GM12891 (cell line): ENCODE data around the gene CCDC6.

Source experiments
- DNase-seq: peaks from one replicate; pipeline ENCODE4 v3.0.0; 2011; ENCODE audit warnings: low spot score; ENCODE audit not compliant: insufficient read length
- FAIRE-seq: peaks from 2 replicates; lab custom pipeline; 2011; peaks lifted over from hg19 to GRCh38; lab: Jason Lieb, UNC
- PAX5 ChIP-seq: IDR thresholded peaks from 2 replicates; pipeline ENCODE4 v1.6.1; 2011; ENCODE audit warnings: low read length, moderate library complexity, mild to moderate bottlenecking; ENCODE audit not compliant: insufficient read depth, severe bottlenecking
- POLR2A ChIP-seq: IDR thresholded peaks from 2 replicates; pipeline ENCODE4 v1.6.1; 2011; ENCODE audit warnings: low read depth, low read length, control low read depth
- POLR2AphosphoS5 ChIP-seq: IDR thresholded peaks from 2 replicates; pipeline ENCODE4 v1.6.1; 2011; ENCODE audit warnings: low read depth, low read length, control low read depth
- POU2F2 ChIP-seq: IDR thresholded peaks from 2 replicates; pipeline ENCODE4 v1.6.1; 2011; ENCODE audit warnings: low read depth, mild to moderate bottlenecking, control low read depth, low read length, moderate library complexity
- SPI1 ChIP-seq: IDR thresholded peaks from 2 replicates; pipeline ENCODE4 v1.6.1; 2011; ENCODE audit warnings: low read depth, low read length, control low read depth
- TAF1 ChIP-seq: IDR thresholded peaks from 2 replicates; pipeline ENCODE4 v1.6.1; 2011; ENCODE audit warnings: low read depth, low read length, control low read depth

Gene CCDC6

DNA sequence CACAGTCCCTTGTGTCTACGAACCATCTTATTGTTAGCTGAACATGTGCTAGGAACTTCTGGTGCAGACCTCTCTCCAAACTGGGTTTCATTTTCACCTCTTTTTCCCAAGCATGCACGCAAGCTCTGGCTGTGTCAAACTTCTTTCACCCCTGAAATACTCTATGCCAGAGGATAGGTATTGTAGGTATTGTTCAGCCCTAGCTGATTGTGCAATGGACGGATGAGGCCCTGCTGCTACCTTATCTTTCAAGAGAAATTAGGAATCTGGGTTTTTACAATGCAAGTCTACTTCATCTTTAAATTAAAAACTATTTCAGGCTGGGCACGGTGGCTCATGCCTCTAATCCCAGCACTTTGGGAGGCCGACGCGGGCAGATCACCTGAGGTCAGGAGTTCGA lies 124.8 kb downstream of the CCDC6 start:
- FAIRE-seq, result no peak
- no peak for TF ChIP-seq TAF1
- TF ChIP-seq POU2F2, result no peak
- TF ChIP-seq POLR2AphosphoS5, result no peak
- no peak for TF ChIP-seq PAX5
- no peak for TF ChIP-seq SPI1
- no peak for TF ChIP-seq POLR2A
- DNase-seq, result no peak

DNA sequence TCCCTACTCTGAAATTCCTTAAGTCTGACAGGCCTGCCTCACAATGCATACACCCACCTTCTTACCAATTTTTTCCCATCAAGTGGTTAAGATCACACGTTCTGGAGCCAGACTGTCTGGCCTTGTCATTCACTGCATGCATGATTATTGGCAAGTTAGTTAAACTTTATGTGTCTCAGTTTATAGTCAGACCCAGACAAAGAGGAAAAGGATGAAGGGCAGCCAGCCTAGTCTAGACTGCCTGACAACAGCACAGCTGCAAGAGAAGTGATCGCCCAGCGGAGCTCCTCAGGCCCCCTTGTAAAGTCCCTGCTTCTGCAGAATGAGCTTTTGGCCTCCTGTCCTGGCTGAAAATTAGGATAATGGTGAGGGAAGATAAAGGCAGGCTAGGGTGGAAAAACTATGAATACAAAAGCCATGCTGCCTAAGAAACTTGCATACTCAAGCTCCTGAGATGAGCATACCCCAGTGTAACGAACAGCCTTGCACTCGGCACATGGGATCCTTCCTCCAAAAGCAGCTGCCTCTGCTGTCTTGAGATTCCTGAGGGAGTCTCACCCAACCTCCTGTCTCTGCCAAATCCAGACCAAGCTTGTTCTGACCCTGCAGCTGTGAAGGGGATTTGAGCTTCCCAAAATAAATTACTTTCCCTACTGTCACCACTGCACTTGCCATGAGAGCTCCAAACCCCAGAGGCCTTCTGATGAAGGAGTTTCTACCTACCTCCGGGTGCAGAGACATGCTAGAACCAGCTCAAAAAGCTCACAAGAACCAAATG lies 126.4 kb downstream of the CCDC6 start:
- no peak for TF ChIP-seq POLR2AphosphoS5
- FAIRE-seq (no peak), DNase-seq (no peak)

DNA sequence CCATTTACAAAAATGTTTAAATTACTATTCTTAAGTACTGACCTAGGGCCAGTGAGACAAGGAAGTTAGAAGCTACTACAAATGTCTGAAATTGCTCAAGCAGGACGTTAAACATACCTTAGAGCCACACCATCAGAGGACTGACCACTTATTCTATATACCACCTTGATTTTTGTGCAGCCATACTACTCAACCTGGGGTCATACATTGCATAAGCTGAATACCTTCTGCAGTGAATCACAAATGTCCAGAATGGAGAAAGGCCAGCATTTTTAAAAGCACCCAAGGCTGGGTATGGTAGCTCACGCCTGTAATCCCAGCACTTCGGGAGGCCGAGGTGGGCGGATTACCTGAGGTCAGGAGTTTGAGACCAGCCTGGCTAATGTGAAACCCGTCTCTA lies 131.9 kb downstream of the CCDC6 start:
- no peak for DNase-seq
- TF ChIP-seq POLR2AphosphoS5, result no peak
- TF ChIP-seq SPI1, result no peak
- no peak for TF ChIP-seq TAF1
- TF ChIP-seq POLR2A, result no peak
- TF ChIP-seq POU2F2, result no peak
- no peak for TF ChIP-seq PAX5
- FAIRE-seq, result no peak

GRCh38 chr10:59773088-59773487 lies 133.3 kb downstream of the CCDC6 start:
- FAIRE-seq (no peak), DNase-seq (no peak)
- TF ChIP-seq POLR2AphosphoS5, result no peak
- TF ChIP-seq TAF1, result no peak
- no peak for TF ChIP-seq PAX5
- TF ChIP-seq SPI1, result no peak
- no peak for TF ChIP-seq POU2F2
- no peak for TF ChIP-seq POLR2A

- DNase-seq (no peak), FAIRE-seq (no peak)
- TF ChIP-seq POU2F2, result no peak
- no peak for TF ChIP-seq TAF1
- no peak for TF ChIP-seq SPI1
- no peak for TF ChIP-seq POLR2AphosphoS5
- TF ChIP-seq PAX5, result no peak
- TF ChIP-seq POLR2A, result no peak
These were observed 135.1 kb downstream of the CCDC6 start for GRCh38 chr10:59771162-59771807.

GRCh38 chr10:59770689-59771088 lies 135.7 kb downstream of the CCDC6 start:
- no peak for FAIRE-seq
- DNase-seq, result no peak

DNA sequence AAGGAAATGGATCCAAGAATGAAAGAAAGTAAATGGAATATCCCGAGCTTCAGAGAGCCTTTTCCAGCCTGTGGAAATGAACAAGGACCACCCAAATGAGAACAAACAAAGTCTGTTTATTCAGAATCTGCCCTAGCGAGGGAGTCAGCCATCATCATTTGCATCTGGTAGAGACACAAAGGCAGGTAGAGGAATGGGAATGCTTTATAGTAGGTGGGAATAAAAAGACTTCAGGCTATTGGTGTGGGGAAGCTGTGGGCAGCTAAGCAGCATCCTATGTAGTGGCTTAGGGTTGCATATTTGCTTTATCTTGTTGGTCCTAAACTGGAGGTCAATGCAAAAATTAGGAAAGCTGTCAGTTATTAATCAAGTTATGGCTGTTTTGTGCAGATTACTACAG lies 143.9 kb downstream of the CCDC6 start:
- TF ChIP-seq TAF1, result no peak
- TF ChIP-seq POU2F2, result no peak
- TF ChIP-seq POLR2AphosphoS5, result no peak
- TF ChIP-seq POLR2A, result no peak
- no peak for TF ChIP-seq PAX5
- no peak for TF ChIP-seq SPI1
- FAIRE-seq (no peak), DNase-seq (no peak)

More at GRCh38 chr10:59770689-59771088, 135.7 kb downstream of the CCDC6 start:
- TF ChIP-seq POLR2A, result no peak
- TF ChIP-seq SPI1, result no peak
- TF ChIP-seq POLR2AphosphoS5, result no peak
- no peak for TF ChIP-seq TAF1
- TF ChIP-seq POU2F2, result no peak
- no peak for TF ChIP-seq PAX5

- TF ChIP-seq POLR2AphosphoS5 (no peak), POU2F2 (no peak), PAX5 (no peak), TAF1 (no peak), POLR2A (no peak), SPI1 (no peak)
- FAIRE-seq (no peak), DNase-seq (no peak)
These were observed 148.4 kb downstream of the CCDC6 start for GRCh38 chr10:59757966-59758365.

GRCh38 chr10:59754951-59755350 lies 151.4 kb downstream of the CCDC6 start:
- DNase-seq (no peak), FAIRE-seq (no peak)
- no peak for TF ChIP-seq PAX5
- TF ChIP-seq POU2F2, result no peak
- TF ChIP-seq POLR2A, result no peak
- no peak for TF ChIP-seq POLR2AphosphoS5
- no peak for TF ChIP-seq SPI1
- no peak for TF ChIP-seq TAF1

- DNase-seq, result no peak
These were observed 153.1 kb downstream of the CCDC6 start, which contains the start of gene MRLN for GRCh38 chr10:59753267-59753666. MRLN (minus strand) TSS chr10:59753455.

GRCh38 chr10:59752278-59752940 lies 153.9 kb downstream of the CCDC6 start:
- TF ChIP-seq POU2F2, result no peak
- no peak for TF ChIP-seq POLR2AphosphoS5
- no peak for TF ChIP-seq SPI1
- TF ChIP-seq POLR2A, result no peak
- TF ChIP-seq TAF1, result no peak
- no peak for TF ChIP-seq PAX5
- FAIRE-seq, result no peak

More at GRCh38 chr10:59753267-59753666, 153.1 kb downstream of the CCDC6 start, which contains the start of gene MRLN:
- FAIRE-seq, result no peak
- no peak for TF ChIP-seq POLR2A

More at GRCh38 chr10:59752278-59752940, 153.9 kb downstream of the CCDC6 start:
- no peak for DNase-seq
